HepG2 (cell line): ENCODE measurements around the gene ARTN. TPM values are rescaled to one million over a fixed set of nuclear protein-coding genes. Genes with fewer than 3 reads are reported as not detected.

Source experiments
- FOXK1 ChIP-seq: sonication (generic); formaldehyde crosslinking; IDR thresholded peaks from 2 replicates; pipeline ENCODE4 v1.4.0; 2020; ENCODE audit warnings: low read depth, missing genetic modification reagents, borderline replicate concordance
- KMT2B ChIP-seq: IDR thresholded peaks from 2 replicates; pipeline ENCODE4 v1.6.1; 2016; ENCODE audit warnings: missing genetic modification reagents, missing compliant biosample characterization
- MAX ChIP-seq: IDR thresholded peaks from 2 replicates; pipeline ENCODE4 v1.6.1; 2012; ENCODE audit warnings: inconsistent platforms
- MEIS1 ChIP-seq: sonication (generic); formaldehyde crosslinking; IDR thresholded peaks from 2 replicates; pipeline ENCODE4 v1.9.0; 2021; ENCODE audit warnings: mild to moderate bottlenecking, missing genetic modification reagents, moderate library complexity, borderline replicate concordance
- MNT ChIP-seq: fragments of 450-650 bp; IDR thresholded peaks from 2 replicates; pipeline ENCODE4 v1.6.1; 2016
- PRDM15 ChIP-seq: sonication (generic); formaldehyde crosslinking; IDR thresholded peaks from 2 replicates; pipeline ENCODE4 v1.4.0; 2020; ENCODE audit warnings: missing genetic modification reagents
- TMF1 ChIP-seq: sonication (generic); formaldehyde crosslinking; IDR thresholded peaks from 2 replicates; pipeline ENCODE4 v1.8.1; 2022; ENCODE audit warnings: low read depth, missing genetic modification reagents
- ZBTB26 ChIP-seq: IDR thresholded peaks from 2 replicates; pipeline ENCODE4 v1.6.1; 2016; ENCODE audit warnings: missing compliant biosample characterization, missing genetic modification reagents, borderline replicate concordance
- ZBTB38 ChIP-seq: sonication (generic); formaldehyde crosslinking; IDR thresholded peaks from 2 replicates; pipeline ENCODE4 v1.5.1; 2020; ENCODE audit warnings: mild to moderate bottlenecking, missing genetic modification reagents
- ZBTB46 ChIP-seq: sonication (generic); formaldehyde crosslinking; IDR thresholded peaks from 2 replicates; pipeline ENCODE4 v1.4.0; 2020; ENCODE audit warnings: mild to moderate bottlenecking, missing genetic modification reagents, borderline replicate concordance
- ZNF205 ChIP-seq: IDR thresholded peaks from 2 replicates; pipeline ENCODE4 v1.6.1; 2018; ENCODE audit warnings: missing biosample characterization, missing genetic modification reagents
- ZNF512B ChIP-seq: sonication (generic); formaldehyde crosslinking; IDR thresholded peaks from 2 replicates; pipeline ENCODE4 v1.5.1; 2020; ENCODE audit warnings: missing genetic modification reagents, mild to moderate bottlenecking, borderline replicate concordance
- ZNF564 ChIP-seq: sonication (generic); formaldehyde crosslinking; IDR thresholded peaks from 2 replicates; pipeline ENCODE4 v1.8.1; 2023; ENCODE audit warnings: mild to moderate bottlenecking, missing genetic modification reagents
- ZNF788 ChIP-seq: sonication (generic); formaldehyde crosslinking; IDR thresholded peaks from 2 replicates; pipeline ENCODE4 v1.5.0; 2020; ENCODE audit warnings: mild to moderate bottlenecking, missing genetic modification reagents, borderline replicate concordance
- polyA plus RNA-seq, 8 experiments: library from polyadenylated mRNA; depleted of rRNA in 3 of 8; stranded (reverse) in 7 of 8; unstranded in 1 of 8; fragments of >200 nt; fragmentation: Illumina TruSeq in 4 of 8; extraction: Trizol in 4 of 8; gene quantifications; 2 replicates each; pipeline versions ENCODE4 v1.2.1 to v1.2.3, GENCODE V29; 2011 to 2016; ENCODE audit warnings: low read depth in 4 of 8, missing spikeins in 1 of 8, mixed read lengths in 1 of 8; ENCODE audit not compliant: insufficient read depth in 1 of 8
- total RNA-seq, 5 experiments: library from RNA; depleted of rRNA; stranded (reverse); fragments of >200 nt; fragmentation: Illumina TruSeq; extraction: Trizol; gene quantifications; 2 replicates each; pipeline ENCODE4 v1.2.3, GENCODE V29; 2016; ENCODE audit warnings: low read depth in 1 of 5

Gene ARTN
- total and polyA plus RNA-seq, 2 of the 13 experiments (the other 11 are each of a cell fraction or from before 2014, with no cell fraction given), result 0.11 to 0.62 TPM

- no peak for TF ChIP-seq ZNF512B (CRISPR knock-in tag)
- TF ChIP-seq ZNF788 (CRISPR knock-in tag), result no peak
- peak; percentile 74; the same call in 1 of the 2 replicates for TF ChIP-seq MEIS1
- no peak for TF ChIP-seq ZBTB38 (CRISPR knock-in tag)
- TF ChIP-seq FOXK1 (CRISPR knock-in tag), result 0 out of 2 replicates have a peak, but pooled peaks have one; percentile 37
- TF ChIP-seq ZBTB46 (CRISPR knock-in tag), result peak; percentile 64; the same call in 1 of the 2 replicates
- TF ChIP-seq ZBTB26 (CRISPR knock-in tag), result peak; percentile 61; the same call in 1 of the 2 replicates
- 0 out of 2 replicates have a peak, but pooled peaks have one; percentile 7 for TF ChIP-seq PRDM15 (CRISPR knock-in tag)
- peak; percentile 97 for TF ChIP-seq MAX
- TF ChIP-seq ZNF205, result peak; percentile 59; the same call in 1 of the 2 replicates
- TF ChIP-seq MNT, result peak; percentile 75
- TF ChIP-seq ZNF564, result 0 out of 2 replicates have a peak, but pooled peaks have one; percentile 66
- TF ChIP-seq KMT2B, result peak; percentile 49; the same call in 1 of the 2 replicates
- TF ChIP-seq TMF1 (CRISPR knock-in tag), result 0 out of 2 replicates have a peak, but pooled peaks have one; percentile 49
Observed at GRCh38 chr1:43979528-43980254, 46.1 kb downstream of the ARTN start (continued).
